Measurements from ENCODE around the gene SLC24A3. TPM values are rescaled to one million over a fixed set of nuclear protein-coding genes. Genes with fewer than 3 reads are reported as not detected.

Gene SLC24A3
- total RNA-seq, 1 experiment from 2014 or later: not detected

GRCh38 chr20:19658137-19658536, 445.7 kb downstream of the SLC24A3 start:
- Histone ChIP-seq H2AFZ (no peak overlapping the region), H3K79me2 (ENCODE audit: low read depth) (no peaks in the 10 kb centered on the region), H3K4me1 (replicated peaks; ENCODE audit: insufficient read depth) (no peaks in the 10 kb centered on the region), H4K20me1 (ENCODE audit: insufficient read depth) (no peaks in the 10 kb centered on the region), H3K27ac (no peak overlapping the region), H3K9me3 (ENCODE audit: insufficient read depth, low read depth) (no peaks in the 10 kb centered on the region), H3K27me3 (ENCODE audit: insufficient read depth, low read depth) (peaks cover 98% of the 10 kb centered on the region), H3K4me3 (no peak overlapping the region), H3K4me2 (no peak overlapping the region), H3K36me3 (ENCODE audit: low read depth) (no peaks in the 10 kb centered on the region), H3F3A (ENCODE audit: insufficient read depth, low read depth) (no peaks in the 10 kb centered on the region), H3K9me2 (ENCODE audit: insufficient read depth) (no peaks in the 10 kb centered on the region)
- ChIA-PET CTCF (no interaction called here), POLR2A (ENCODE audit: unreplicated experiment) (no interaction called here)
- no peak for TF ChIP-seq EZH2 (IDR thresholded peaks at IDR 0.05; ENCODE audit: low read depth)
- TF ChIP-seq CTCF (conservative IDR thresholded peaks at IDR 0.05): no peak
- intact Hi-C loops (cut with micrococcal nuclease; ENCODE audit: unreplicated experiment): no loop called here
- DNase-seq: no peak
- no TSS peak for BruUV-seq (replicated peaks)

GRCh38 chr20:19659448-19659847, 447.0 kb downstream of the SLC24A3 start:
- no peaks in the 10 kb centered on the region for H3K36me3 ChIP-seq (ENCODE audit: low read depth)
- no peaks in the 10 kb centered on the region for H3K9me3 ChIP-seq (ENCODE audit: insufficient read depth, low read depth)
- H3K27ac ChIP-seq: no peak overlapping the region
- no peaks in the 10 kb centered on the region for H4K20me1 ChIP-seq (ENCODE audit: insufficient read depth)
- POLR2A ChIA-PET (ENCODE audit: unreplicated experiment): no interaction called here
- H3K79me2 ChIP-seq (ENCODE audit: low read depth): no peaks in the 10 kb centered on the region
- H2AFZ ChIP-seq: no peak overlapping the region
- no peaks in the 10 kb centered on the region for H3K4me1 ChIP-seq (replicated peaks; ENCODE audit: insufficient read depth)
- intact Hi-C loops (cut with micrococcal nuclease; ENCODE audit: unreplicated experiment): no loop called here
- CTCF ChIA-PET: interaction anchor here (0.6 kb wide), 1 partner anchor 600 kb away, joined by 4 read pairs; no protein-coding TSS in a partner anchor
- H3F3A ChIP-seq (ENCODE audit: insufficient read depth, low read depth): no peaks in the 10 kb centered on the region
- H3K4me2 ChIP-seq: no peak overlapping the region
- no peaks in the 10 kb centered on the region for H3K9me2 ChIP-seq (ENCODE audit: insufficient read depth)
- H3K4me3 ChIP-seq: no peak overlapping the region
- no TSS peak for BruUV-seq (replicated peaks)
- no peak for TF ChIP-seq EZH2 (IDR thresholded peaks at IDR 0.05; ENCODE audit: low read depth)
- no peak for TF ChIP-seq CTCF (conservative IDR thresholded peaks at IDR 0.05)
- no peak for DNase-seq
- H3K27me3 ChIP-seq (ENCODE audit: insufficient read depth, low read depth): peaks cover 96% of the 10 kb centered on the region

GRCh38 chr20:19660808-19661378, 448.5 kb downstream of the SLC24A3 start:
- ChIA-PET POLR2A (ENCODE audit: unreplicated experiment) (no interaction called here), CTCF (interaction anchor here (0.6 kb wide), 1 partner anchor 126 kb away, joined by 11 read pairs; no protein-coding TSS in a partner anchor)
- no peak overlapping the region for H3K4me3 ChIP-seq
- no peaks in the 10 kb centered on the region for H3K36me3 ChIP-seq (ENCODE audit: low read depth)
- H3K4me2 ChIP-seq: no peak overlapping the region
- intact Hi-C loops (cut with micrococcal nuclease; ENCODE audit: unreplicated experiment): loop anchor here (5.0 kb wide), 1 partner anchor 1029 kb away; no protein-coding TSS in a partner anchor
- no peaks in the 10 kb centered on the region for H3F3A ChIP-seq (ENCODE audit: insufficient read depth, low read depth)
- H3K27me3 ChIP-seq (ENCODE audit: insufficient read depth, low read depth): peaks cover 95% of the 10 kb centered on the region
- H3K27ac ChIP-seq: no peak overlapping the region
- no peaks in the 10 kb centered on the region for H3K9me3 ChIP-seq (ENCODE audit: insufficient read depth, low read depth)
- TF ChIP-seq EZH2 (IDR thresholded peaks at IDR 0.05; ENCODE audit: low read depth): no peak
- no peak for TF ChIP-seq CTCF (conservative IDR thresholded peaks at IDR 0.05)
- BruUV-seq (replicated peaks): no TSS peak
- DNase-seq: no peak
- no peaks in the 10 kb centered on the region for H3K9me2 ChIP-seq (ENCODE audit: insufficient read depth)
- no peaks in the 10 kb centered on the region for H3K4me1 ChIP-seq (replicated peaks; ENCODE audit: insufficient read depth)
- no peak overlapping the region for H2AFZ ChIP-seq
- no peaks in the 10 kb centered on the region for H4K20me1 ChIP-seq (ENCODE audit: insufficient read depth)
- H3K79me2 ChIP-seq (ENCODE audit: low read depth): no peaks in the 10 kb centered on the region

All from PC-9 (cell line).